ENCODE data around the gene SLC7A7.
"Not testable (repeated sequence)": the region's sequence is repeated elsewhere in the genome, so short reads cannot be mapped to it uniquely, and the experiment has no call there.

The SLC7A7 gene

DNA sequence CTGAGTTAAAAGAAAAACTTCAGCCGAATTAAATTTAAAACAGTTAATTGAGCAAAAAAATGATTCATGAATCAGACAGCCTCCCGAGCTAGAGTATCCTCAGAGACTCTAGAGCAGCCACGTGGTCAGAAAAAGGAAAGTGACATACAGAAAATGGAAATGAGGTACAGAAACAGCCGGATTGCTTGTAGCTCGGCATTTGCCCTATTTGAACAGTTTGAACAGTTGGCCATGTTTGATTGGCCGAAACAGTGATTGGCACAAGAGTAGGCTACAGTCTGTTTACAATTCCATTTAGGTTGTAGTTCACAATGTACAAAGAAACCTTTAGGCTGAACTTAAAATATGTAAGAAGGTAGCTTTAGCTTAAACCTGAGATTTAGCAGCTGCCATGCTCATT is 61.6 kb downstream of the SLC7A7 start:
- FAIRE-seq = peak; percentile 21
- DNase-seq (ENCODE audit: insufficient read length) = no peak
- TF ChIP-seq POLR2AphosphoS5 (IDR thresholded peaks at IDR 0.05; ENCODE audit: low read depth, low read length) (no peak), POLR2A (IDR thresholded peaks at IDR 0.05; ENCODE audit: low read depth, low read length) (no peak), TAF1 (IDR thresholded peaks at IDR 0.05; ENCODE audit: borderline replicate concordance, low read depth, low read length) (no peak)

DNA sequence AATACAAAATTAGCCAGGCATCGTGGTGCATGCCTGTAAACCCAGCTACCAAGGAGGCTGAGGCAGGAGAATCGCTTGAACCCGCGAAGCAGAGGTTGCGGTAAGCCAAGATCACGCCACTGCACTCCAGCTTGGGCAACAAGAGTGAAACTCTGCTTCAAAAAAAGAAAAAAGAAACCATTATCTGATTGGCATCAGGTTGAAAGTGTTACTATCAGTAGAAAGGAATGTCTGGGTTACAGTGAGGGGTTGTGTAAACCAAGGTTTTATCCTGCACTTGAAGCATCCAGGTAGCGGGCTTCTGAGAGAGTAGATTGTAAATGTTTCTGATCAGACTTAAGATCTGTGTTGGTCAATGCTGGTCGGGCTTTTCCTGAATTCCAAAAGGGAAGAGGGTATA is 62.8 kb downstream of the SLC7A7 start:
- FAIRE-seq = no peak
- no peak for DNase-seq (ENCODE audit: insufficient read length)

GRCh38 chr14:22748631-22749068 is 66.6 kb downstream of the SLC7A7 start:
- TF ChIP-seq TAF1 (IDR thresholded peaks at IDR 0.05; ENCODE audit: borderline replicate concordance, low read depth, low read length) (no peak), POLR2A (IDR thresholded peaks at IDR 0.05; ENCODE audit: low read depth, low read length) (no peak), POLR2AphosphoS5 (IDR thresholded peaks at IDR 0.05; ENCODE audit: low read depth, low read length) (no peak)
- peak; percentile 30 for DNase-seq (ENCODE audit: insufficient read length)
- FAIRE-seq = peak; percentile 84

More for the DNA sequence above, 62.8 kb downstream of the SLC7A7 start:
- TF ChIP-seq POLR2A (IDR thresholded peaks at IDR 0.05; ENCODE audit: low read depth, low read length) (no peak), TAF1 (IDR thresholded peaks at IDR 0.05; ENCODE audit: borderline replicate concordance, low read depth, low read length) (no peak), POLR2AphosphoS5 (IDR thresholded peaks at IDR 0.05; ENCODE audit: low read depth, low read length) (no peak)

GRCh38 chr14:22748206-22748605 is 67.0 kb downstream of the SLC7A7 start:
- FAIRE-seq = no peak
- no peak for DNase-seq (ENCODE audit: insufficient read length)
- TF ChIP-seq POLR2AphosphoS5 (IDR thresholded peaks at IDR 0.05; ENCODE audit: low read depth, low read length) (no peak), TAF1 (IDR thresholded peaks at IDR 0.05; ENCODE audit: borderline replicate concordance, low read depth, low read length) (no peak), POLR2A (IDR thresholded peaks at IDR 0.05; ENCODE audit: low read depth, low read length) (no peak)

DNA sequence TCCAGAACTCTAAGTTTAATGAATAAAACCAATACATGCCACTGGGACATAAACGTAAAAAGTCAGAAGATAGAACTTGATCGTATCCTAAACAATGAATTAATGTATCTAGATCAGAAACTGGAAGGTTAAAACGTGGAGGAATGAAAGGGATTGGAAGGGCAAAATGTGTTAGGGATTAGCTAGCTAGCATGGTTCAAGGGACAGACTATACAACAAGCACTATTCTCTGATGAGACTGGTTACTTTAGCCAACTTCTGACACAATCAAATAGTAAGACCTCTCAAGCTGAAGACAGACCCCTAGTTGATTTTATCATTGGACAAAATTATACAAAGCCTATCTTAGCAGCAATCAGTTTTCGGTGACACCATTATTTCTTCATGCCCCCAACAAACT is 67.5 kb downstream of the SLC7A7 start:
- no peak for FAIRE-seq
- TF ChIP-seq POLR2A (IDR thresholded peaks at IDR 0.05; ENCODE audit: low read depth, low read length) (no peak), TAF1 (IDR thresholded peaks at IDR 0.05; ENCODE audit: borderline replicate concordance, low read depth, low read length) (no peak), POLR2AphosphoS5 (IDR thresholded peaks at IDR 0.05; ENCODE audit: low read depth, low read length) (no peak)
- no peak for DNase-seq (ENCODE audit: insufficient read length)

- FAIRE-seq = no peak
- DNase-seq (ENCODE audit: insufficient read length) = no peak
- TF ChIP-seq TAF1 (IDR thresholded peaks at IDR 0.05; ENCODE audit: borderline replicate concordance, low read depth, low read length) = no peak
- no peak for TF ChIP-seq POLR2AphosphoS5 (IDR thresholded peaks at IDR 0.05; ENCODE audit: low read depth, low read length)
- no peak for TF ChIP-seq POLR2A (IDR thresholded peaks at IDR 0.05; ENCODE audit: low read depth, low read length)
Observed at GRCh38 chr14:22740020-22740419, 75.2 kb downstream of the SLC7A7 start.

GRCh38 chr14:22739423-22739822 is 75.8 kb downstream of the SLC7A7 start:
- FAIRE-seq = no peak
- no peak for DNase-seq (ENCODE audit: insufficient read length)
- TF ChIP-seq POLR2A (IDR thresholded peaks at IDR 0.05; ENCODE audit: low read depth, low read length) (no peak), TAF1 (IDR thresholded peaks at IDR 0.05; ENCODE audit: borderline replicate concordance, low read depth, low read length) (no peak), POLR2AphosphoS5 (IDR thresholded peaks at IDR 0.05; ENCODE audit: low read depth, low read length) (no peak)

GRCh38 chr14:22737052-22737451 is 78.2 kb downstream of the SLC7A7 start:
- TF ChIP-seq TAF1 (IDR thresholded peaks at IDR 0.05; ENCODE audit: borderline replicate concordance, low read depth, low read length) (no peak), POLR2A (IDR thresholded peaks at IDR 0.05; ENCODE audit: low read depth, low read length) (no peak), POLR2AphosphoS5 (IDR thresholded peaks at IDR 0.05; ENCODE audit: low read depth, low read length) (no peak)
- FAIRE-seq (peak; percentile 70), DNase-seq (ENCODE audit: insufficient read length) (peak; percentile 61)

- not testable (repeated sequence) for DNase-seq (ENCODE audit: insufficient read length); FAIRE-seq
Observed at GRCh38 chr14:22736384-22736783, 78.9 kb downstream of the SLC7A7 start.

DNA sequence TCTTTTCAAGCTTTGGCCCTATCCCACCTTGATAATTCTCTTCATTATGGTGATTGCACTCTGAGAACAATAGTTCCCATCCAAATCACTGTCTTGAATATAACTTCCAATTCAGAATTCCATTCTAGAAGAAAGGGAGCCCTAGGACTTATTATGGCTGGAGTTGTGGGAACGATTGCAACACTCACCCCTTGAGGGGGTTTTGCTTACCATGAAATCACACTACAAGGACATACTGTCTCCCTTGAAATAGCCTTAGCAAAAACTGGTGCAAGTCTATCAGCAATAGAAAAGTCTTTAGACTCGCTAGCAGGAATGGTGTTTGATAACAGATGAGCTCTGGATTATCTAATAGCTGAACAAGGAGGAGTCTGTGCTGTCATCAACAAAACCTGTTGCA is 80.1 kb downstream of the SLC7A7 start:
- TF ChIP-seq POLR2A (IDR thresholded peaks at IDR 0.05; ENCODE audit: low read depth, low read length) = no peak
- no peak for DNase-seq (ENCODE audit: insufficient read length)
- FAIRE-seq = no peak

GRCh38 chr14:22733829-22734228 is 81.4 kb downstream of the SLC7A7 start:
- FAIRE-seq (no peak), DNase-seq (ENCODE audit: insufficient read length) (no peak)
- TF ChIP-seq POLR2AphosphoS5 (IDR thresholded peaks at IDR 0.05; ENCODE audit: low read depth, low read length) (no peak), TAF1 (IDR thresholded peaks at IDR 0.05; ENCODE audit: borderline replicate concordance, low read depth, low read length) (no peak), POLR2A (IDR thresholded peaks at IDR 0.05; ENCODE audit: low read depth, low read length) (no peak)

DNA sequence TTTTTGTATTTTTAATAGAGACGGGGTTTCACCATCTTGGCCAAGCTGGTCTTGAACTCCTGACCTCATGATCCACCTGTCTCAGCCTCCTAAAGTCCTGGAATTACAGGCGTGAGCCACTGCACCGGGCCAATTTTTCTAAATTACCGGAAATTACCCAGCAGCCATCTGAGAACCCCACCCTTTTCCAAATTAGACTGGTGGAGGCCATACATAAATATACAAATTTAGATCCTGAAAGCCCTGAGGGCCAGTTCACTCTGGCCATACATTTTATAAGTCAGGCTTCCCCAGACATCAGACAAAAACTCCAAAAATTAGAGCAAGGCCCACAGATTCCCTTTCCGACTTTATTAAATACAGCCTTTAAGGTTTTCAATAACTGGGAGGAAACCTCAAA is 83.2 kb downstream of the SLC7A7 start:
- not testable (repeated sequence) for DNase-seq (ENCODE audit: insufficient read length); FAIRE-seq

DNA sequence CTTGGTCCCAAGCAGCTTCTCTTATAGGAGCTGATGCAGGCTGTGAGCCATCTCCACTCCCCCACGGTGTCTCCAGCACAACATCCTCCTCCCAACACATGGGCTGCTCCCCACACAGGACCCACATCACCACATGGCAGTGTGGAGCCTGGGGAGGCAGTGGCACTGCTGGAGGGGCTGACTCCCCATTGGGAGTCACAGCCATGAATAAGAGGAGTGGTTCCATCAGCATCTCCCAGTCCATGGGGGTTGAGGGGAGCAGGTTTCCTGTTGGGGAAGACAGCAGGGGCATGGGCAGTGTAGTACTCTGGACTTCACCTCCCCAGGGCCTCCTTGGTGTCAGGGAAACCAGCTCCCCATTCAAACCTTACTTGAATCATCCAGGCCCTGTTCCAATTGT is 89.2 kb downstream of the SLC7A7 start:
- TF ChIP-seq TAF1 (IDR thresholded peaks at IDR 0.05; ENCODE audit: borderline replicate concordance, low read depth, low read length) (no peak), POLR2AphosphoS5 (IDR thresholded peaks at IDR 0.05; ENCODE audit: low read depth, low read length) (no peak), POLR2A (IDR thresholded peaks at IDR 0.05; ENCODE audit: low read depth, low read length) (no peak)
- FAIRE-seq = no peak
- no peak for DNase-seq (ENCODE audit: insufficient read length)

DNA sequence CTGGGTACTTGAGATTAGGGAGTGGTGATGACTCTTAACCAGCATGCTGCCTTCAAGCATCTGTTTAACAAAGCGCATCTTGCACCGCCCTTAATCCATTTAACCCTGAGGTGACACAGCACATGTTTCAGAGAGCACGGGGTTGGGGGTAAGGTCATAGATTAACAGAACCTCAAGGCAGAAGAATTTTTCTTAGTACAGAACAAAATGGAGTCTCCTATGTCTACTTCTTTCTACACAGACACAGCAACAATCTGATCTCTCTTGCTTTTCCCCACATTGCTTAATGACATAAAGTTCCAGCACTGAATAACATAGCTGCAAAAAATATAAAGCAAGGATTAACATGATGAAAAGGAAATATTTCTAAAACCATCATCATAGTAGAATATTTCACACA is 89.9 kb downstream of the SLC7A7 start:
- FAIRE-seq; DNase-seq (ENCODE audit: insufficient read length): not testable (repeated sequence)

- not testable (repeated sequence) for FAIRE-seq; DNase-seq (ENCODE audit: insufficient read length)
Observed at GRCh38 chr14:22724847-22725246, 90.4 kb downstream of the SLC7A7 start.

All from GM12892 (cell line).